Dermis microvascular lymphatic vessel endothelial cell (primary cell): Measurements from ENCODE around the gene L3MBTL4. TPM values are rescaled to one million over a fixed set of nuclear protein-coding genes. Genes with fewer than 3 reads are reported as not detected.
A peak's percentile ranks its signal among the peaks of the same experiment; 100 is the strongest.
"Not testable (repeated sequence)": the region's sequence is repeated elsewhere in the genome, so short reads cannot be mapped to it uniquely, and the experiment has no call there.

Source experiments
- DNase-seq, 2 donors: peaks; one replicate each; pipeline versions ENCODE4 v3.0.0 to v3.0.0-alpha.2; 2010; ENCODE audit warnings: low read depth in 2 of 2
- total RNA-seq: library from RNA; depleted of rRNA; stranded (reverse); fragments of >200 nt; gene quantifications from 2 replicates; pipeline ENCODE4 v1.2.1, GENCODE V29; 2014

L3MBTL4 gene
- total RNA-seq, 1 donor from 2014 or later: 5.1 TPM

DNA sequence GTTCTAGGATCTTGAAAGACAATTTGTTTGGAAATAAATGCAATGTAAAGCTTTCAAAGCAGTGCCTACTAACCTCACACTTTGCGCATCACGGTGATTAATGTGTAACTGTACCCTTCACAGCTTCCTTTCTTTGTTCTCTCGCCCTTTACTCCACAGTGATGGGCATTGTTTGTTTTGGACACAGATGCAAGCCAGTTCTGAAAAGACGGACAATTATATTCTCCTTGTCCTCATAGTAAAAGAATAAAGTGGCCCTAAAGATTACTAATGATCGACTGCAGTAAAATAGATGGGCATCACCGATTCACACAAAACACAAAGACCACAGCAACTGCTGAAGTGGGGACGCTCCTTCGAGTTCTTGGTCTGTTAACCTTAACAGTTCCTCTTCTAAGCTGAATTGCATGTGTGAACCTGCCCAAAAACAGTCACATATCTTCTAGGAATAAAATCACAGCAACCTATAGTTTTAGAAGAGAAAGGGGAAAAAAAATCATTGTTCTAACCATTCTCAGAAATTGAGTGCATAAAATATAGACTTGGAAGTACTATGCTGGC, 7.7 kb downstream of the L3MBTL4 start:
- peak in 1 of 2 donors; percentile 20 for DNase-seq

DNA sequence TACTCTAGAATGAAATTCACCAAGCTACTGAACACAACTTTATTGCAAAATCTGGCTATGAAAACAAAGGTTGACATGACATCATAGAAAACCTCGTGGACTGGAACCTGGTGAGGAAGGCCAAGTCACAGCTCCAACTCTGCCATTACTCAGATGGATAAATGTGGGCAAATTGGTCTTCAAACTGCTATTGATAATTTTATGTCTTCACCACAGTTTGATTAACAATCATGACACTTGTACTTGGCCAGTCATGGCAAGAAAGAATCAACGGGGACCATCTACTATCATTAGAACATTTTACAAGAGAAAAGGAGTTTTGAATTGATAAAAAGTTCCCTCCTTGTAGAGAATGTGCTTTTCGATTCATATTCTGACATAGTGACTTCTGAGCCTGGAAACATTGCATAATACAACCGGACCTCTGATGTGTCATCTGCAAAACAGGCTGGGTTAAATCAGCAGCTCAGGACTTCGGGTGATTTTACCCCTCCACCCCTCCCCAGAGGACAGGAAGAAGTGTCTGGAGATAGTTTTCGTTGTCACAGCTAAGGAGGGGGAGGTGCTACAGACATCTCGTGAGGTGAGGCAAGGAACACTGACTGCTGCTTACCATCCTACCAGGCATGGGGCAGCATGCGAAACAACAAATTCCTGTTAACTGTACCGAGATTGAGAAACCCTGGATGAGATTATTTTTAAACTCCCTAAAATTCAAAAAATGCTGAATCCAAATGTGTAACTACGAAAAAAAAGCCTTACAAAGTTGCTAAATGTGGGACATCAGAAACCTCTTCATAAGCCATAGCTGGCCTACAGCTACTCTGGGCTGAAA, 8.4 kb downstream of the L3MBTL4 start:
- peak in 1 of 2 donors; percentile 50 for DNase-seq

DNA sequence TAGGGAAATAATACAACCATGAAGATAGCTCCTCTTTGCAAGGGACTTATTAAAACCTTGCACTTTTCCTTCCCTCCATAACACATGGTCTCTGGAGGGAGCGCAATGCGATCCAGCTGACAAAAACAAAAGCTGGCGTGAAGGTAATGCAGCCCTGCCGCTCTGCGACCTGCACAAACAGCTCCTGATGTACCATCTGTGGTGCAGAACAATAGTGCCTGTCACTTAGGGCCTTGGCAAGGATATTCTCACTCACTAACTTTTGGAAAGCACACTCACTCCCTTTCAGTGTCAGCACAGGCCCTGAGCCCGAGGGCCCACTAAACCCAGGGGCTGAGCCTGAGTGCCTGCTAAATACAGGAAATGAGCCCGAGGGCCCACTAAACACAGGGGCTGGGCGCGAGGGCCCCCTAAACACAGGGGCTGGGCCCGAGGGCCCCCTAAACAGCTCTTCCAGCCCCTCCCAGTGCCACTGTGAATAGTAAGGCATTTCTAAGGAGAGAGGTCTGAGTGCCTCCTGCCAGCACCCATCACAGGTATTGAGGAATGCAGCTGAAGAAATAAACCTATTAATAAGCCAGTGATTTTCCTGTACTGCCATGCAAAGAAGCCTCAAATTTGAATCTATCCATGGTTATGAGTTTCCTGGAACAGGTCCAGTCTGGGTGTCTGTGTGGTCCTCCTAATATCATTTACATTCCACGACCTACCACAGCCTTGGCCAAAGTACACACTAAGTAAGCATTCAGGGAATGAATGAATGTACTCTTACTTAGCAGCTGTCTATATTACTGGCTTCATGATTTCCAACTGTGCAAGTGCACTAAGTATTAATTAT, 9.3 kb downstream of the L3MBTL4 start:
- no peak for DNase-seq

DNA sequence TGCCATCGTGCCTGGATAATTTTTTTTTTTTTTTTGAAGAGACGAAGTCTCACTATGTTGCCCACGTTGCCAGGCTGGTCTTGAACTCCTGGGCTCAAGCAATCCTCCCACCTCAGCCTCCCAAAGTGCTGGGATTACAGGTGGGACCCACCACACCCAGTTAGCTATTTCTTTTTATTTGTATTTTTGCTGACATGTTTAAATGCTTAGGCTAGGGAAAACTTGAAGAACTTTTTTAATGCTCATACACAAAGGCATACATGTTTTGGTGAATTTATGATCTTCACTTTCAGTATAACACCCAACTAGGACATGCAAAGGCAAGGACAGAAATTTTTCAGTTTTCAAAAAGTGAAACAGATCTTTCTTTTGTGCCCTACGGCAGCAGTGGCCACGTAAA, 9.9 kb downstream of the L3MBTL4 start:
- no peak for DNase-seq

DNA sequence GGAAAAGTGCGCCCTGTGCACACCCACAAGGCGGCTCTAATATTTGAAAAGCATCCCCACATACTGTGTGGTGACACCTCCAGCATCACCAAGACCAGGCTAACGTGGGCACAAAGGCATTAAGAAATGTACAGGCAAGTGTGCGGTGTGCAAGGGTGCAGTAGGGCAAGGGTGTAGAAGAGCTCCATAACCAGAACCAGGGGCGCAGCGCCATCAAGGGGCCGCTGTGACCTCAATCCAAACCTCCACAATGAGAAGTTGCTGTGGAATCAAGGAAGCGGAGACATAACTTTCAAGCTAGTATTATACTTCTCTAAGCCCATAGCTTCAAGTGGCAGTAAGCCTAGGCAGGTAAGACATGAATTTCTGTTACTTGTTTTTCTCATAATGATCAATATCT, 13.0 kb downstream of the L3MBTL4 start:
- DNase-seq: no peak

DNA sequence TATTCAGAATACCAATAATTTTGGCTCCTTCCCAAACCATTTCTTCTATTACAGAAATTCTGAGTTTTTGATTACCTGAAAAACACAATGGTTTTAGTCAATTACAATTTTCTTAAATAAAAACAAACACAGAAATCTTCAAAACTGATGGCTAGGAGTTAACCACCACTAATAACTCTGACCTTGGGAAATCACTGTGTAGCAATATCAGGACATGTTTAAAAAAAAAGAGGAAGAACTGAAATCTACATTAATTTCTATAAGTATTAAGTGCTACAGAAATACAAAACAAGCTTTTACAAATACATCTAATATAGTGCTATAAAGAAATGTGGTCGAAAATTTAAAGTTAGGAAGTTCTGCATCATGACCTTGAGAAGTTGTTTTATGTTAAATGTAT, 14.9 kb downstream of the L3MBTL4 start:
- DNase-seq: no peak

DNA sequence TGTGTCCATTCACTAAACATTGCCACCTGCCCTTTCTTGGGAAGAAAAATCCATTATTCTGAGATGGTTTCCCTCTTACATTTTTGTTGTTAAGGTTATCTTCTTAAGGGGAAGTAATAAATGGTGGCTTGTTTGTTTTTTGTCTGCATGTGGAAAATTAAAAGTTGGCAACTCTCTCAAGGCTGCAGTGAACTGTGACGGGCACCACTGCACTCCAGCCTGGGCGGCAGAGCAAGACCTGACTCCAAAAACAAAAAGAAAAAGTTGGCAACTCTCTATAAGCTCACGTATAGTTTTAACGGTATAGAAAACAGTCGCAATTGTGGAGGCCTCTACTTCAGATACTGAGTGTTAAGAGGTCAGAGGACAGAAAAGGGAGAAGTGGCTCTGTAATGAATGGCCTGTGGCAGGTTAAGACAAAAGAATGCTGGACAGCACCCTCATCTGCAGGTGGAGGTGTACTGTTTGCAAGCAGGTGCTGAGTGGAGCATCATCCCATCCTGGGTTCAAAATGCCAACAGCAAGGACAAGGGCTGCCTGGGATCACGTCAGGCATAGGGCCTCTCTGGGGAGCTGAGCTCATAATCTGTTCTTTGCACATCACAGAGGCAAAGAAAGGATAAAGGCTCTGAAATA, 16.7 kb downstream of the L3MBTL4 start:
- DNase-seq: no peak

DNA sequence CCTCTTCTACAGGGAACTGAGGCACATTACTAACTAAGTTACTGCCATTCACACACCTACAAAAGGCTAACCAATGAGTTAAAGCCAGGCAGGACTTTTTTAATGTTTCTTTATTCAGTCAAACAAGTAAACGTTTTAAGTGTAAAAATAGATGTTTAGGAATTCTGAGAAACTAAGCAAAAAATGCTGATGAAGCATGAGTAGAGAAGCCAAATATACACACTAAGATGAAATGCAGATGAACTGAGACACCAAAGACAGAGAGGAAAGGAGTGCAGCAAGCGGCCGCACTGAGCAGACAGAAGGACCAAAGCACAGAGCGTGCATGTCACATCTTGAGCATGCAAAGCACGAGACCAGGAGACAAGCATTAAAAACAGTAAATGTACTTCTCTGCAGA, 17.9 kb downstream of the L3MBTL4 start:
- no peak for DNase-seq

DNA sequence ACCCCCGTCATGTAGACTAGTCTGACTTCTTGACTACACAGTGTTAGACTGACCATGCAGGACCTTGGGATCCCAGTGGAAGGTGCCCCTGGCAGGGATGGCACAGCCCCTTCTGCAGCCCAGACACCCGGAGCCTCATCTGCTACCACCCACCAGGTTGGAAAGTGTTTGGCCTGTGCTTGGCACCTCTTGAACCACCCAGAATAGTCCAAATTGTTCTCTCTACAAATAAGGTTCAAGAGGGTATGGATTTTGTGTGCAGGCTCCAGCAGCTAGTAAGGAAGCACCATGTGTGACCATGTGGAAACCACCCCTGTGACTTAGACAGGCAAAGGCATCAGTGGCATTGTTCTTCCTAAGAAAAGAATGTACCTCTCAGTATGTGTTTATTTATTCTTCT, 18.4 kb downstream of the L3MBTL4 start:
- DNase-seq: no peak

DNA sequence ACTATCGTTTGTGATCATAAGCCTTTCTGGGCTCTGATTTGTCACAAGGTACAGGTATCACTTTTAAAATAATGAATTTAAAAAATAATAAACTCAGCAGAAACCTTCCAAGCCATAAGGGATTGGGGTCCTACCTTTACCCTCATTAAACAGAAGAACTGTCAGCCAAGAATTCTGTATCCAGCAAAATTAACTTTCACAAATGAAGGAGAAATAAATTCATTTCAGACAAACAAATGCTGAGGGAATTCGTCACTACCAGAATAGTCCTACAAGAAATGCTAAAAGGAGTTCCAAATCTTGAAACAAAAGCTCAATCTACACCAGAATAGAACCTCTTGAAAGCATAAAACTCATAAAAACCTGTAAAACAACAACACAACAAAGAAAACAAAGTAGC, 25.7 kb downstream of the L3MBTL4 start:
- no peak for DNase-seq

DNA sequence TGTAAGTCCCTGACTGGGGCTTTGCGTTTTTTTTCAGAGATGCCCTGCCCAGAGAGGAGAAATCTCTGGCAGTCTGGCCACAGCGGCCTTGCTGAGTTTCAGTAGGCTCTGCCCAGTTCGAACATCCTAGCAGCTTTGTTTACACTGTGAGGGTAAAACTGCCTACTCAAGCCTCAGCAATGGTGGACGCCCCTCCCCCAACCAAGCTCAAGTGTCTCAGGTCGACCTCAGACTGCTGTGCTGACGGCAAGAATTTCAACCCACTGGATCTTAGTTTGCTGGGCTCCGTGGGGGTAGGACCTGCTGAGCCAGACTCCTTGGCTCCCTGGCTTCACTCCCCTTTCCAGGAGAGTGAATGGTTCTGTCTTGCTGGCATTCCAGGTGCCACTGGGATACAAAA, 31.7 kb downstream of the L3MBTL4 start:
- DNase-seq: no peak

DNA sequence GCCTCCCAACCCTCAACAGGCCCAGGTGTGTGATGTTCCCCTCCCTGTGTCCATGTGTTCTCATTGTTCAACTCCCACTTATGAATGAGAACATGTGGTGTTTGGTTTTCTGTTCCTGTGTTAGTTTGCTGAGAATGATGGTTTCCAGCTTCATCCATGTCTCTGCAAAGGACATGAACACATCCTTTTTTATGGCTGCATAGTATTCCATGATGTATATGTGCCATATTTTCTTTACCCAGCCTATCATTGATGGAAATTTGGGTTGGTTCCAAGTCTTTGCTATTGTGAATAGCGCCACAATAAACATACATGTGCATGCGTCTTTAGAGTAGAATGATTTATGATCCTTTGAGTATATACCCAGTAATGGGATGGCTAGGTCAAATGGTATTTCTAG, 37.2 kb downstream of the L3MBTL4 start:
- not testable (repeated sequence) for DNase-seq

DNA sequence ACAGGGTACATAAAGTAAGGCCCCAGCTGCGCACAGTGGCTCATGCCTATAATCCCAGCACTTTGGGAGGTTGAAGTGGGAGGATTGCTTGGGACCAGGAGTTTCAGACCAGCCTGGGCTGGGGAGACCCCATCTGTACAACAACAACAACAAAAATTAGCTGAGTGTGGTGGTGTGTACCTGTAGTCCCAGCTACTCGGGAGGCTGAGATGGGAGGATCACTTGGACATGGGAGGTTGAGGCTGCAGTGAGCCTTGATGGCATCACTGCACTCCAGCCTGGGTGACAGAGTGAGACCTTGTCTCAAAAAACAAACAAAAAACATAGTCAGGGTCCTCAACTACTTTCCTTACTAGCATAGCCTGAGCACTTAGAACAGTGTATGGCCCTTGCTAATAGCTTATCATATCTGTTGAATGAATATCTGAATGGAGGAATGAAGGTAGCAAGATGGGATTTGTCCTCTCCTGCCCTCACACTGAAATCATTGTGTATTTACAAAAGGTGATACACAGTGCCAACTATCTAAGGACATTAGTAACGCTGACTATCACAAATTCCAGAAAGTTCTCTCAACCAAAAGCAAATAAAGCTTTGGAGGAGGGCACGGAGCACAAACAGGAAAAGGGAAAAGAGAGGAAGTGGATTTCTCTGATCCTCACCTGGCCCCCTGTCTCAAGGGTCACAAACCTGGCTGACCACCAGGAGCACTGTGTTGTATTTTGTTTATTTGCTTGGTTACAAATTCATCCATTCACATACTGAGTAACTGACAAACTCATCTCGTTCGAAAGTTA, 38.1 kb downstream of the L3MBTL4 start:
- peak in 1 of 2 donors; percentile 30 for DNase-seq

DNA sequence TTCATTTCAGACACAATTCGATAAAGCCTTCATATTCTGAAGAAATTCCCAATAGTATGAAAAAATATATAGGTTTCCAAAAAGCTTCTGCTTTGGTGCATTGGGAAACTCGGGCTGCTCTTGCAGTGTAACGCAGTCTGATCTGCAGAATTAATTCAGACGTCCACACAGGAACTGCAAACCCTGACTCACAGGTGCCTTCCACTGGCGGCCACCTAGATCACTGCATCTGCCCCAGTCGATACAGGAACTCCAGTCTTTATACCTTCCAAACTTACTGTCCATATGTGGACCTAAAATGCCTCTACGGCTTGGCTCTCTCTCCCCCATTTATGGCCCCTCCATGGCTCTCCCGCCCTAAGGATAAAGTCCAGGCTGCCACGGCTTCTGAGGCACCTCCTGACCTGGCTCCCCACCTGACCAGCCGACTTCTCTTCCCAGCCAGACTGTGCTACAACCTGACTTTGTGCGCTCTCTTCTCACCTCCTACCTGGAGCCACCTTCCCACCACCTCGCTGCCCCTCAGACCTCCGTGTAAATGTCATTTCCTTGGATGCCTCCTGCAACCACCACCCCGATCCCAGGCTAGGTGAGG, 39.7 kb downstream of the L3MBTL4 start:
- DNase-seq: no peak

DNA sequence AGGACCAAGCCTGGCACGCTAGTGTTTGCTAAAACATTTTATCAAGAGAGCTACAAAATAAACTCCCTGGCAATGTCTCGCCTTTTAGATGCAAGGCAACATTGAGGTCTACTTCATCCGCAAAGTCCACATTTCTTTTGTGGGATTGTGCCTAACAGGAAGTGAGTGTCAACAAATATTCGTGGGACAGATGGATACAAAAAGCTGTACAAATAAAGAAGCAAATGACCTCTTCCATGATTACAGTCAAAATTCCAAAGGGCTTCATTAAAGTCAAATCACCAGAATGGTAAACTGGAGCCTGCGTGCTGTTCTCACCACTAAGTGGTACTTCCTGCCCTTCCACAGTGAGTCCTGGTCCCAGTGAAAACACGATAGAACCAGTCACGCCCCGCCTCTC, 40.4 kb downstream of the L3MBTL4 start:
- no peak for DNase-seq

DNA sequence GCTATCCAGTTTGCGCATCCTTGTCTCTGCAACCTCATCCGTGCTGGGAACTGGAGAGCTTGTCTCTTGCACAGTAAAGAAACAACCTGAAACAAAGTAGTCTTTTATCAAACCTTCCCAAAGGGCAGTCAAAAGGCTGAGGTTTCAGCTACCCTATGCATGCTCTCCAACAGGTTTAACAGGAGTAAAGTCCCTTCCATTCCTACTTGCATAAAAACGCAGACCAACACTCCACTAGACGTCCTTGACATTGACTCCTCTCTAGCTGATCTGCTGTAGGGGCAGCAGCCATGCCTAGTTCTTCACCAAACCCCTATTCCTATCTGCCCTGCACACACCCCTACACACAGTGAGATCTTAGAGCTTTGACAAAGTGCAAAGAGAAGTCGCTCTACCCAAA, 41.5 kb downstream of the L3MBTL4 start:
- no peak for DNase-seq

DNA sequence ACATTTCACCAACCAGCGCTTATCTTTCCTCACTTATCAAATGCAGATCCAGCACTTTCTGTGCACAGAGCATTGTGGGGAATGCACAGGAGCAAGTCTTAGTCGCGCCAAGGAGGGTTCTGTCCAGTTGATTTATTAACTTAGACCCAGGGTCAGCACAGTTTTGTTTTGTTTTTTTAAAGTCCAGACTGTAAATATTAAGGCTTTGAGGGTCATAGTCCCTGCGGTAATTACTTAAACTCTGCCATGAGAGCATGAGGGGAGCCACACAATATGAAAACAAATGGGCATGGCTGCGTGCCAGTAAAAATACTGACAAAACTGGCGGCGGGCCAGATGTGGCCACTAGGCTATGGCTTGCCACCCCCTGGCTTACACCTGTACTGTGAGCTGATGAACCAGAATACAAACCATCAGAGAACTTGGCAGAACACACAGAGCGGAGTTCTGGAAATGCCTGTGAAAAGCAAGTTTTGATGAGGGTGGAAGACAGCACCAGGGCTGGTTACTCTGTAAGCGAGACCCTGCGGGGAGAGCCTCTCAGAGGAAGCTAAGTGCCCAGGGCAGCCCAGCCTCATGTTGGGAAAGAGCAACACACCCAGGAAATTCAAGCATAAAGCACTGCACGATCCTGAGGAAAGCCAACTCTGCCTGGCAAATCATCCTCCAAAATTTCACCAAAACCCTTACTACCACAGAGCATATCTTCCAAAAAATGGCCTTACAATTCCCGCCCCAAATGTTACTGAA, 43.6 kb downstream of the L3MBTL4 start:
- no peak for DNase-seq

DNA sequence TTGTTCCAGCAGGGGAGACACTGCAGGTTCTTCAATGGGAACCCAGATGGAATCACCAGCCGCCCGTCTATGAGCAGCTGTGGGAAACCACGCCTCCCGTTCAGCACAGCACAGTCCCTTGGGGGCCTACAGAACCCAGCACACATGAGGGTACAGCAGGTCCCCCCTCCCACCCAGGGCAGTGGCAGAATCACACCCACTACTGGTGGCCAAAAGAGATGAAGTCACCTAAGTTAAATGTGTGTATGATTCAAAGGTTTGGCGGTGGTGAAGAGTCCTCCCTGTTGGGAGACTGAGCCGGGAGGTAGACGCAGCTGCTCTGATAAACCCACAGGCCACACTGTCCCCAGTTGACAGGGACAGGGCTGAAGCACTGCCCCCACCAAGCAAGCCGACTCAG, 44.3 kb downstream of the L3MBTL4 start:
- DNase-seq: no peak

DNA sequence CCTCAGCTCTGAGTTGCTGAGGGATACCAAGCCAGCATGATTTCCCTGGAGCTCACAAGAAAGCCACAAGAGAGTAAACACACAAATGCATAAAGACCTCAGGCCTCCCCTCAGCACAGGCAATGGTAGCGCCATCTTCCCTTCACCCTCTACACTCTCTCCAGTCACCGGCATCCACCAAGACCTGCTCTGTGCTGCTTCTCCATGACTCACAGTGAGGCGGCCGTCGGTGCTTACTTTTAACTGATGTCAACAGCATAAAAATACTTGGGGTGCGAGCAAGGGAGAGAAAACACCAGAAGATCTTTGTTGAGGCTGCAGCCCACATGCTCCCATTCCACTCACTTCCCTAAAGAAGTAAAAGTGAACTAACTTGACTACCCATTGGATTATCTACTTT, 46.7 kb downstream of the L3MBTL4 start:
- DNase-seq: no peak

DNA sequence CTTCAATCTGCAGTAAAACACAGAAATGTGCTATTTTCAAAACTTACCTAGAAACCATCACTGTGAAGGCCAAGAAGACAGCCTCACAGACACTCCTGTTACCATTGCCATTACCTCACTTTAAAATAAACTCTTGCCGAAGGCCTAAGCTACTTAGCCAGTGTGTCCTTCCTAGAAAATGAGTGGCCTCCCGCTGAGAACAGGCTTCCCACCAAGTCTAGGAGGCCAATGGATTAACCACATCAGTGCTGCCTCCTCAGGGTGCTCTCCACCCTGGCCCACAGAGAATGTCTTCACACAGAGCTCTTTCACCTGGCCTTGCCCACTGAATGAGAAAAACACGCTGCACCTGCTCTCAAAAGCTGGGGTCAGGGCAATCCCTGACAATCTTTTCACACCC, 47.5 kb downstream of the L3MBTL4 start:
- no peak for DNase-seq
